Ishikawa (cell line): Measurements from ENCODE around the gene CDC5L.
A peak's percentile ranks its signal among the peaks of the same experiment; 100 is the strongest.

ENCODE experiments used
- CEBPB ChIP-seq: IDR thresholded peaks from 2 replicates; pipeline ENCODE4 v1.6.1; 2012
- CREB1 ChIP-seq: IDR thresholded peaks from 2 replicates; pipeline ENCODE4 v1.6.1; 2012; ENCODE audit warnings: low read depth
- EGR1 ChIP-seq: IDR thresholded peaks from 2 replicates; pipeline ENCODE4 v1.6.1; 2012
- EP300 ChIP-seq: IDR thresholded peaks from 2 replicates; pipeline ENCODE4 v1.6.1; 2012; ENCODE audit warnings: borderline replicate concordance
- FOXM1 ChIP-seq: IDR thresholded peaks from 2 replicates; pipeline ENCODE4 v1.6.1; 2012; ENCODE audit warnings: low read depth, borderline replicate concordance
- MAX ChIP-seq: IDR thresholded peaks from 2 replicates; pipeline ENCODE4 v1.6.1; 2012
- NFIC ChIP-seq: IDR thresholded peaks from 2 replicates; pipeline ENCODE4 v1.6.1; 2012
- RAD21 ChIP-seq: IDR thresholded peaks from 2 replicates; pipeline ENCODE4 v1.6.1; 2012; ENCODE audit warnings: low read depth
- REST ChIP-seq: IDR thresholded peaks from 2 replicates; pipeline ENCODE4 v1.6.1; 2012; ENCODE audit warnings: low read depth, mild to moderate bottlenecking
- TAF1 ChIP-seq: IDR thresholded peaks from 2 replicates; pipeline ENCODE4 v1.6.1; 2012; ENCODE audit warnings: low read depth, mild to moderate bottlenecking
- TCF12 ChIP-seq: IDR thresholded peaks from 2 replicates; pipeline ENCODE4 v1.6.1; 2012; ENCODE audit warnings: low read depth
- TEAD4 ChIP-seq: IDR thresholded peaks from 2 replicates; pipeline ENCODE4 v1.6.1; 2012
- USF1 ChIP-seq: IDR thresholded peaks from 2 replicates; pipeline ENCODE4 v1.6.1; 2012
- YY1 ChIP-seq: IDR thresholded peaks from 2 replicates; pipeline ENCODE4 v1.6.1; 2012; ENCODE audit warnings: low read depth
- ZBTB7A ChIP-seq: IDR thresholded peaks from 2 replicates; pipeline ENCODE4 v1.6.1; 2012; ENCODE audit warnings: low read depth

Gene CDC5L

GRCh38 chr6:44493132-44493531 is 105.6 kb downstream of the CDC5L start:
- TF ChIP-seq EP300 (no peak), REST (no peak), TCF12 (no peak), FOXM1 (no peak), TEAD4 (no peak)

- TF ChIP-seq FOXM1 = no peak
These were observed 106.1 kb downstream of the CDC5L start for GRCh38 chr6:44493593-44493992.

- TF ChIP-seq MAX (no peak), TCF12 (0 out of 2 replicates have a peak, but pooled peaks have one; percentile 25), RAD21 (peak; percentile 37)
These were observed 106.5 kb downstream of the CDC5L start for GRCh38 chr6:44494011-44494501.

- TF ChIP-seq NFIC (no peak), EGR1 (no peak), MAX (peak; percentile 72), USF1 (no peak)
These were observed 107.8 kb downstream of the CDC5L start for GRCh38 chr6:44495036-44495901.

- TF ChIP-seq MAX (no peak), TEAD4 (no peak), NFIC (no peak), EGR1 (no peak), USF1 (no peak), CREB1 (no peak), YY1 (no peak), EP300 (no peak), ZBTB7A (no peak), FOXM1 (no peak), REST (no peak), RAD21 (no peak), TCF12 (no peak), CEBPB (no peak), TAF1 (no peak)
These were observed 109.3 kb downstream of the CDC5L start for GRCh38 chr6:44496665-44497369.

GRCh38 chr6:44497807-44498206 is 110.3 kb downstream of the CDC5L start:
- TF ChIP-seq USF1 = no peak
- no peak for TF ChIP-seq YY1
- TF ChIP-seq MAX = no peak
- TF ChIP-seq CREB1 = no peak
- TF ChIP-seq REST = no peak
- TF ChIP-seq EGR1 = no peak
- TF ChIP-seq ZBTB7A = no peak
- TF ChIP-seq TAF1 = no peak
- TF ChIP-seq CEBPB = no peak
- TF ChIP-seq EP300 = no peak
- TF ChIP-seq NFIC = no peak
- TF ChIP-seq TEAD4 = no peak
- no peak for TF ChIP-seq RAD21
- TF ChIP-seq FOXM1 = no peak
- no peak for TF ChIP-seq TCF12
